HepG2 (cell line): ENCODE measurements around the gene TRAF3. TPM values are rescaled to one million over a fixed set of nuclear protein-coding genes. Genes with fewer than 3 reads are reported as not detected.

Experiments used
- ATAC-seq: fragments of 200-7000 bp; cut with Tn5 transposase; 3 replicates; pipeline ENCODE4 v1.9.1; 2020; ENCODE audit warnings: mild to moderate bottlenecking, moderate library complexity
- BruUV-seq: library from RNA; stranded (reverse); fragments of 400-500 nt; replicated peaks from 2 replicates; lab custom pipeline; 2021; lab: Mats Ljungman, UMichigan
- CTCF ChIA-PET: fragments of 300-600 bp; formaldehyde crosslinking; extraction: SDS; loops from one replicate; lab custom pipeline; 2021; ENCODE audit warnings: low total read pairs, inconsistent platforms, low intra/inter-chr PET ratio; lab: Yijun Ruan, JAX
- POLR2A ChIA-PET: fragments of 350-600 bp; sonication (Branson Sonifier 250); formaldehyde crosslinking; loops from one replicate; lab custom pipeline; 2020; ENCODE audit warnings: antibody characterized with exemption, inconsistent platforms; lab: Yijun Ruan, JAX
- DNase-seq: peaks from one replicate; pipeline ENCODE4 v3.0.0-alpha.2; 2015; ENCODE audit warnings: low spot score
- FAIRE-seq: peaks from 3 replicates; lab custom pipeline; 2011; peaks lifted over from hg19 to GRCh38; lab: Jason Lieb, UNC
- H2AFZ ChIP-seq: one replicate; pipeline ENCODE4 v1.6.1; 2011; ENCODE audit warnings: low read length, inconsistent platforms
- H3K27ac ChIP-seq: fragments of 300-600 bp; 3 replicates; pipeline ENCODE4 v1.8.0; 2011; ENCODE audit warnings: mixed run types, mild to moderate bottlenecking, mixed read lengths, low read length, inconsistent platforms; ENCODE audit not compliant: insufficient read depth; ENCODE audit errors: extremely low read length
- H3K27me3 ChIP-seq, 2 experiments: fragments of 200-600 bp in 1 of 2; 2 replicates in 1 of 2; 3 replicates in 1 of 2; pipeline versions ENCODE4 v1.6.0 to v1.8.0; 2011; ENCODE audit warnings: low read length in 2 of 2, mild to moderate bottlenecking in 2 of 2, moderate library complexity in 2 of 2, inconsistent platforms in 1 of 2; ENCODE audit not compliant: insufficient read depth in 2 of 2, control insufficient read depth in 1 of 2
- H3K36me3 ChIP-seq, 2 experiments: fragments of 200-600 bp in 1 of 2; replicated peaks in 1 of 2; 2 replicates in 1 of 2; 3 replicates in 1 of 2; pipeline versions ENCODE4 v1.5.1 to v1.8.0; 2011; ENCODE audit warnings: low read length in 2 of 2, inconsistent platforms in 1 of 2; ENCODE audit not compliant: insufficient read depth in 2 of 2, control insufficient read depth in 1 of 2
- H3K4me1 ChIP-seq: 2 replicates; pipeline ENCODE4 v1.5.1; 2012; ENCODE audit warnings: low read length, inconsistent platforms; ENCODE audit not compliant: insufficient read depth
- H3K4me2 ChIP-seq: 2 replicates; pipeline ENCODE4 v1.6.0; 2011; ENCODE audit warnings: low read depth, low read length, inconsistent platforms
- H3K4me3 ChIP-seq, 3 experiments: fragments of 200-600 bp in 1 of 3; sonication (generic), shearing (Covaris generic) in 1 of 3; replicated peaks in 1 of 3; 2 replicates each; pipeline ENCODE4 v1.5.1; 2011 to 2016; ENCODE audit warnings: low read length in 3 of 3, inconsistent platforms in 2 of 3, low read depth in 2 of 3, mild to moderate bottlenecking in 2 of 3, control low read depth in 1 of 3, mixed read lengths in 1 of 3; ENCODE audit not compliant: insufficient read depth in 1 of 3
- H3K79me2 ChIP-seq: one replicate; pipeline ENCODE4 v1.6.1; 2011; ENCODE audit warnings: low read length, inconsistent platforms; ENCODE audit not compliant: insufficient read depth
- H3K9ac ChIP-seq: 2 replicates; pipeline ENCODE4 v1.6.0; 2011; ENCODE audit warnings: mild to moderate bottlenecking, low read depth, low read length, inconsistent platforms; ENCODE audit not compliant: insufficient read depth
- H3K9me3 ChIP-seq: 2 replicates; pipeline ENCODE4 v1.5.1; 2012; ENCODE audit warnings: mild to moderate bottlenecking, low read length
- H4K20me1 ChIP-seq: 2 replicates; pipeline ENCODE4 v1.6.0; 2011; ENCODE audit warnings: inconsistent platforms, mild to moderate bottlenecking, low read length, moderate library complexity; ENCODE audit not compliant: insufficient read depth
- ATRX ChIP-seq: sonication (generic); formaldehyde crosslinking; IDR thresholded peaks from 2 replicates; pipeline ENCODE4 v1.4.0; 2020; ENCODE audit warnings: missing genetic modification reagents, borderline replicate concordance
- BRCA1 ChIP-seq: sonication (generic); formaldehyde crosslinking; IDR thresholded peaks from 2 replicates; pipeline ENCODE4 v1.4.0; 2020; ENCODE audit warnings: missing genetic modification reagents
- GPN1 ChIP-seq: sonication (generic); formaldehyde crosslinking; IDR thresholded peaks from 2 replicates; pipeline ENCODE4 v1.5.1; 2020; ENCODE audit warnings: missing genetic modification reagents, borderline replicate concordance
- HMG20A ChIP-seq: IDR thresholded peaks from 2 replicates; pipeline ENCODE4 v1.6.1; 2016; ENCODE audit warnings: borderline replicate concordance
- HNRNPLL ChIP-seq: fragments of 200-400 bp; formaldehyde crosslinking; IDR thresholded peaks from 2 replicates; pipeline ENCODE4 v1.6.1; 2017; ENCODE audit warnings: mild to moderate bottlenecking, low read depth, low read length; ENCODE audit not compliant: poor library complexity, severe bottlenecking
- PHF8 ChIP-seq: sonication (generic); formaldehyde crosslinking; IDR thresholded peaks from 2 replicates; pipeline ENCODE4 v1.5.0; 2020; ENCODE audit warnings: missing genetic modification reagents
- RAD21 ChIP-seq: fragments of 450-650 bp; formaldehyde crosslinking; IDR thresholded peaks from 2 replicates; pipeline ENCODE4 v1.5.0; 2020; ENCODE audit warnings: mild to moderate bottlenecking
- REXO4 ChIP-seq: sonication (generic); formaldehyde crosslinking; IDR thresholded peaks from 2 replicates; pipeline ENCODE4 v1.8.0; 2022; ENCODE audit warnings: missing genetic modification reagents, mild to moderate bottlenecking, borderline replicate concordance
- YY1 ChIP-seq: IDR thresholded peaks from 2 replicates; pipeline ENCODE4 v1.6.1; 2011; ENCODE audit warnings: low read length, low read depth, moderate library complexity, mild to moderate bottlenecking; ENCODE audit not compliant: insufficient read depth, insufficient replicate concordance
- WGBS: methylation state at CpG from one replicate; pipeline ENCODE4 v1.1.6; 2017; ENCODE audit warnings: low lambda C conversion rate; 5-methylcytosine and 5-hydroxymethylcytosine counted together
- in situ Hi-C: cut with HindIII; loops from 2 replicates; pipeline ENCODE4 v1.10.0; 2017; ENCODE audit warnings: low pct_unique_long_range_greater_than_20kb; ENCODE audit not compliant: extremely low pct_ligation_motif_present
- intact Hi-C: fragments of 100-400 bp; cut with micrococcal nuclease; formaldehyde crosslinking; loops from one replicate; pipeline ENCODE4 v1.10.0; 2022; ENCODE audit not compliant: unreplicated experiment
- polyA plus RNA-seq, 8 experiments: library from polyadenylated mRNA; depleted of rRNA in 3 of 8; stranded (reverse) in 7 of 8; unstranded in 1 of 8; fragments of >200 nt; fragmentation: Illumina TruSeq in 4 of 8; extraction: Trizol in 4 of 8; gene quantifications; 2 replicates each; pipeline versions ENCODE4 v1.2.1 to v1.2.3, GENCODE V29; 2011 to 2016; ENCODE audit warnings: low read depth in 4 of 8, missing spikeins in 1 of 8, mixed read lengths in 1 of 8; ENCODE audit not compliant: insufficient read depth in 1 of 8
- total RNA-seq, 5 experiments: library from RNA; depleted of rRNA; stranded (reverse); fragments of >200 nt; fragmentation: Illumina TruSeq; extraction: Trizol; gene quantifications; 2 replicates each; pipeline ENCODE4 v1.2.3, GENCODE V29; 2016; ENCODE audit warnings: low read depth in 1 of 5
- TF ChIP-seq, protein P1 (sequence below): IDR thresholded peaks from 2 replicates; pipeline ENCODE4 v1.6.1; 2012; ENCODE audit warnings: inconsistent platforms
- TF ChIP-seq, protein P2 (sequence below): sonication (generic); formaldehyde crosslinking; IDR thresholded peaks from 2 replicates; pipeline ENCODE4 v1.4.0; 2020; ENCODE audit warnings: mild to moderate bottlenecking, missing genetic modification reagents
- TF ChIP-seq, protein P3 (sequence below): sonication (generic); formaldehyde crosslinking; IDR thresholded peaks from 2 replicates; pipeline ENCODE4 v1.5.1; 2020; ENCODE audit warnings: mild to moderate bottlenecking, missing genetic modification reagents, moderate library complexity
- TF ChIP-seq, protein P4 (sequence below): sonication (generic); formaldehyde crosslinking; IDR thresholded peaks from 2 replicates; pipeline ENCODE4 v1.4.0; 2020; ENCODE audit warnings: mild to moderate bottlenecking, missing genetic modification reagents
- TF ChIP-seq, protein P5 (sequence below): sonication (generic); formaldehyde crosslinking; conservative IDR thresholded peaks from 2 replicates; pipeline ENCODE4 v1.8.0; 2022; ENCODE audit warnings: missing genetic modification reagents

Gene TRAF3
- total and polyA plus RNA-seq, 2 of the 13 experiments (the other 11 are each of a cell fraction or from before 2014, with no cell fraction given), result 6.9 to 12.2 TPM

DNA sequence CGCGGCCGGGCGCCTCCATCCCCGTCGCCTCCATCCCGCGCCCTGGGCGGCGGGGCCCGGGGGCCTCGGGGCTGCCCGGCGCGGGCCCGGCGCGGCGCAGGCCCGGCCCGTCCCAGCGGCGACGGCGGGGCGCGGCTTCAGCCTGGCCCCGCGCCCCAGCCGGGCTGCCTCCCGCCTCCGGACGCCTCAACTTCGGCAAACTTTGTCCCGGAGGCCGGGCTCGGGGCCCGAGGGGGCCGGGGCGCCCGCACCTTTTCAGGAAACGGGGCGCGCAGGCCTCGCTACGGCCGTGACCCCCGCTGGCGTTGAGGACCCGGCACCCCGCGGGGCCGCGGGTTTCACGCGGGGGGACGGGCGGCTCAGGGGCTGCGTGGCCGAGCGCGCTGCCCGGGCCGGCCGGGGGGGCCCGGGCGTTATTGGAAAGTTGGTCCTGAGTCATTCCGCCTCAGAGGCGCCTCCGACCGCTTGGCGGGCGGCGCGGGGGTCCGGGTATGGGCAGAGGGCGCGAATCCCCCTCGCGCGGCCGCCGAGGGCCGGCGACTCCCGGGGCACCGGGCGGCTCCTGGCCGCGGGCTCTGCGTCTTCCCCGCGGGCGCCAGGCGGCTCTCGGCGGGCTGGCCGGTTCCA lies 575 bp downstream of the TRAF3 start:
- in situ Hi-C loops, result no loop called here
- Histone ChIP-seq H2AFZ (no peak overlapping the region), H3K9ac (peak overlapping the region; percentile 79), H3K9me3 (no peaks in the 10 kb centered on the region), H3K36me3 (no peaks in the 10 kb centered on the region), H3K4me3 (peak overlapping the region; percentile 50 to 83 (median 71)), H4K20me1 (no peaks in the 10 kb centered on the region), H3K79me2 (peaks cover 36% of the 10 kb centered on the region), H3K4me1 (peaks cover 66% of the 10 kb centered on the region), H3K4me2 (peak overlapping the region; percentile 90), H3K27ac (peak overlapping the region; percentile 33), H3K27me3 (no peaks in the 10 kb centered on the region; a peak in 1 of 5 replicates)
- POLR2A ChIA-PET, result no interaction called here
- DNase-seq (no peak), ATAC-seq (no peak), FAIRE-seq (no peak)
- WGBS, result 2% methylated on average over 9 of the region's 98 CpGs
- BruUV-seq, result no TSS peak
- intact Hi-C loops, result loop anchor here (5.0 to 10.0 kb wide), 2 partner anchors 97 to 139 kb away; no protein-coding TSS in a partner anchor
- CTCF ChIA-PET, result no interaction called here
- TF ChIP-seq PHF8 (CRISPR knock-in tag), result peak; percentile 28; the same call in 1 of the 2 replicates
- TF ChIP-seq, protein P1, sequence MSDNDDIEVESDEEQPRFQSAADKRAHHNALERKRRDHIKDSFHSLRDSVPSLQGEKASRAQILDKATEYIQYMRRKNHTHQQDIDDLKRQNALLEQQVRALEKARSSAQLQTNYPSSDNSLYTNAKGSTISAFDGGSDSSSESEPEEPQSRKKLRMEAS, result 0 out of 2 replicates have a peak, but pooled peaks have one; percentile 23
- TF ChIP-seq ATRX, result no peak
- TF ChIP-seq, protein P2, sequence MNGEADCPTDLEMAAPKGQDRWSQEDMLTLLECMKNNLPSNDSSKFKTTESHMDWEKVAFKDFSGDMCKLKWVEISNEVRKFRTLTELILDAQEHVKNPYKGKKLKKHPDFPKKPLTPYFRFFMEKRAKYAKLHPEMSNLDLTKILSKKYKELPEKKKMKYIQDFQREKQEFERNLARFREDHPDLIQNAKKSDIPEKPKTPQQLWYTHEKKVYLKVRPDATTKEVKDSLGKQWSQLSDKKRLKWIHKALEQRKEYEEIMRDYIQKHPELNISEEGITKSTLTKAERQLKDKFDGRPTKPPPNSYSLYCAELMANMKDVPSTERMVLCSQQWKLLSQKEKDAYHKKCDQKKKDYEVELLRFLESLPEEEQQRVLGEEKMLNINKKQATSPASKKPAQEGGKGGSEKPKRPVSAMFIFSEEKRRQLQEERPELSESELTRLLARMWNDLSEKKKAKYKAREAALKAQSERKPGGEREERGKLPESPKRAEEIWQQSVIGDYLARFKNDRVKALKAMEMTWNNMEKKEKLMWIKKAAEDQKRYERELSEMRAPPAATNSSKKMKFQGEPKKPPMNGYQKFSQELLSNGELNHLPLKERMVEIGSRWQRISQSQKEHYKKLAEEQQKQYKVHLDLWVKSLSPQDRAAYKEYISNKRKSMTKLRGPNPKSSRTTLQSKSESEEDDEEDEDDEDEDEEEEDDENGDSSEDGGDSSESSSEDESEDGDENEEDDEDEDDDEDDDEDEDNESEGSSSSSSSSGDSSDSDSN (CRISPR knock-in tag), result peak; percentile 40; the same call in 1 of the 2 replicates
- TF ChIP-seq HNRNPLL, result peak; percentile 21
- 0 out of 2 replicates have a peak, but pooled peaks have one; percentile 15 for TF ChIP-seq RAD21 (CRISPR knock-in tag)
- TF ChIP-seq, protein P3, sequence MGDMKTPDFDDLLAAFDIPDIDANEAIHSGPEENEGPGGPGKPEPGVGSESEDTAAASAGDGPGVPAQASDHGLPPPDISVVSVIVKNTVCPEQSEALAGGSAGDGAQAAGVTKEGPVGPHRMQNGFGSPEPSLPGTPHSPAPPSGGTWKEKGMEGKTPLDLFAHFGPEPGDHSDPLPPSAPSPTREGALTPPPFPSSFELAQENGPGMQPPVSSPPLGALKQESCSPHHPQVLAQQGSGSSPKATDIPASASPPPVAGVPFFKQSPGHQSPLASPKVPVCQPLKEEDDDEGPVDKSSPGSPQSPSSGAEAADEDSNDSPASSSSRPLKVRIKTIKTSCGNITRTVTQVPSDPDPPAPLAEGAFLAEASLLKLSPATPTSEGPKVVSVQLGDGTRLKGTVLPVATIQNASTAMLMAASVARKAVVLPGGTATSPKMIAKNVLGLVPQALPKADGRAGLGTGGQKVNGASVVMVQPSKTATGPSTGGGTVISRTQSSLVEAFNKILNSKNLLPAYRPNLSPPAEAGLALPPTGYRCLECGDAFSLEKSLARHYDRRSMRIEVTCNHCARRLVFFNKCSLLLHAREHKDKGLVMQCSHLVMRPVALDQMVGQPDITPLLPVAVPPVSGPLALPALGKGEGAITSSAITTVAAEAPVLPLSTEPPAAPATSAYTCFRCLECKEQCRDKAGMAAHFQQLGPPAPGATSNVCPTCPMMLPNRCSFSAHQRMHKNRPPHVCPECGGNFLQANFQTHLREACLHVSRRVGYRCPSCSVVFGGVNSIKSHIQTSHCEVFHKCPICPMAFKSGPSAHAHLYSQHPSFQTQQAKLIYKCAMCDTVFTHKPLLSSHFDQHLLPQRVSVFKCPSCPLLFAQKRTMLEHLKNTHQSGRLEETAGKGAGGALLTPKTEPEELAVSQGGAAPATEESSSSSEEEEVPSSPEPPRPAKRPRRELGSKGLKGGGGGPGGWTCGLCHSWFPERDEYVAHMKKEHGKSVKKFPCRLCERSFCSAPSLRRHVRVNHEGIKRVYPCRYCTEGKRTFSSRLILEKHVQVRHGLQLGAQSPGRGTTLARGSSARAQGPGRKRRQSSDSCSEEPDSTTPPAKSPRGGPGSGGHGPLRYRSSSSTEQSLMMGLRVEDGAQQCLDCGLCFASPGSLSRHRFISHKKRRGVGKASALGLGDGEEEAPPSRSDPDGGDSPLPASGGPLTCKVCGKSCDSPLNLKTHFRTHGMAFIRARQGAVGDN, result peak; percentile 20; the same call in 1 of the 2 replicates
- TF ChIP-seq GPN1 (CRISPR knock-in tag), result no peak
- TF ChIP-seq BRCA1, result no peak
- no peak for TF ChIP-seq HMG20A (CRISPR knock-in tag)
- TF ChIP-seq, protein P4, sequence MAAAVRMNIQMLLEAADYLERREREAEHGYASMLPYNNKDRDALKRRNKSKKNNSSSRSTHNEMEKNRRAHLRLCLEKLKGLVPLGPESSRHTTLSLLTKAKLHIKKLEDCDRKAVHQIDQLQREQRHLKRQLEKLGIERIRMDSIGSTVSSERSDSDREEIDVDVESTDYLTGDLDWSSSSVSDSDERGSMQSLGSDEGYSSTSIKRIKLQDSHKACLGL (CRISPR knock-in tag), result 0 out of 2 replicates have a peak, but pooled peaks have one; percentile 10
- TF ChIP-seq REXO4, result no peak
- TF ChIP-seq, protein P5, sequence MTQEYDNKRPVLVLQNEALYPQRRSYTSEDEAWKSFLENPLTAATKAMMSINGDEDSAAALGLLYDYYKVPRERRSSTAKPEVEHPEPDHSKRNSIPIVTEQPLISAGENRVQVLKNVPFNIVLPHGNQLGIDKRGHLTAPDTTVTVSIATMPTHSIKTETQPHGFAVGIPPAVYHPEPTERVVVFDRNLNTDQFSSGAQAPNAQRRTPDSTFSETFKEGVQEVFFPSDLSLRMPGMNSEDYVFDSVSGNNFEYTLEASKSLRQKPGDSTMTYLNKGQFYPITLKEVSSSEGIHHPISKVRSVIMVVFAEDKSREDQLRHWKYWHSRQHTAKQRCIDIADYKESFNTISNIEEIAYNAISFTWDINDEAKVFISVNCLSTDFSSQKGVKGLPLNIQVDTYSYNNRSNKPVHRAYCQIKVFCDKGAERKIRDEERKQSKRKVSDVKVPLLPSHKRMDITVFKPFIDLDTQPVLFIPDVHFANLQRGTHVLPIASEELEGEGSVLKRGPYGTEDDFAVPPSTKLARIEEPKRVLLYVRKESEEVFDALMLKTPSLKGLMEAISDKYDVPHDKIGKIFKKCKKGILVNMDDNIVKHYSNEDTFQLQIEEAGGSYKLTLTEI (CRISPR knock-in tag), result no peak
- peak; percentile 21 for TF ChIP-seq YY1
